CD4-positive, alpha-beta T cell treated with Interleukin-15 for 4 hours (primary cell): ENCODE results near the gene RAB6B.

Source experiments
- DNase-seq: peaks from one replicate; pipeline ENCODE4 v3.0.0-alpha.2; 2020; ENCODE audit warnings: low spot score

Gene RAB6B

GRCh38 chr3:133930341-133930933 is 34.8 kb upstream of the RAB6B start:
- DNase-seq, result no peak

GRCh38 chr3:133928903-133929607 is 33.4 kb upstream of the RAB6B start:
- no peak for DNase-seq

DNA sequence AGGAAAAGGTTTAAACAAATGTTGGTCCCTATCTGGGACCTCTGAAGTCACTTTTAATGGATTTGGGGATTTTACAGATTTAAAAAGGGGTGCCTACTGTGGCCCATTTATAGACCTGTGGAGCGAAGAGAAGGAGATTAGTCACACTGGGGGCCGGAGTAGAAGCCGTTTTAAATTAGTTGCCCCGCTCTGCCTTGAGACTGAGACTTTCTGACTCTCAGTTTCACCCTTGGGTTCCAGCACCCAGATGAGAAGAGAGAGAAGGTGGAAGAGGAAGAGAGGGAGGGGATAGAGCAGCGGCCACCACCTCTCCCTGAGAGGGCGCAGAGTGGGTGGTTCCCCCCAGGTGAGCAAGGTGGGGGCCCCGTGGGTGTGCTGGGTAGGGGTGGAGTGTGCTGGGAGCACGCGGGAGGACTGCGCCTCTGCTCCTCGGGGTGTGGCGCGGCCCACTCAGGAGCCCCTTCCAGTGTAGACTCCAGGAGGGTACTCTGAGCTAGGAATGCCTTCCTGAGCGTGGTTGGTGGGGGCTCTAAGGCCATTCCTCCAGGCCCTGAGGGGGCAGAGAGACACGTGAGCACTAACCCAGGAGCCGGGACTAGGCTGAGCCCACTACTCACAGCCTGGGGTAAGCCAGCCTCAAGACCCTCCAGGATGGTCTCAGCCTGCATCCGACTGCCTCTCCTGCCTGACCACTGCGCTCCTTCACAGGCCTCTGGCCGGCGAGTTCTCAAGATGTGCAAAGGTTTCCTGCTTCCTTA is 32.6 kb upstream of the RAB6B start:
- no peak for DNase-seq

DNA sequence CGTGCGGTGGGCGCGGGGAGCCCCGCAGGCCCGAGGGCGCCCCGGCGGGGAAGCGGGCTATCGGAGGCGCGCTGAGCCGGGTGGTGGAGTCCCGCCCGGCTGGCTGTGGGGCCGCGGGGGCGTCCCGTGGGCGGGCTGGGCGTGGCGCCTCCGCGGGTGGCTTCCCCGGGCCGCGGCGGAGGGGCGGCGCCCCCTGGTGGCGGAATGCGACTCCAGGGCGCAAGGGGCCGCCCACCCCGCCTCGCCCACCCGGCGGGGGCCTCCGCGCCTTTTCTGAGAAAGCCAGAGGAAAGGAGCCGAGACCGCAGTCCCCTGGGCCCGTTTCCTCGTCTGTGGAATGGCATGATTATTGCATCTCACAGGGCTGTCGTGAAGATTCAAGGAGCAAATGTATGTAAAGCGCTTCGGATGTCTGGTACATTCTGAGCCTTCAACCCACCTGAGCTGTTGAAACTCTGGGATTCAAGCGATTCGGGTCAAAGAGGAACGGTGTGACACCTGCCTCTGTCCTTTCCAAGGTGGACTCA is 31.9 kb upstream of the RAB6B start:
- peak; percentile 65 for DNase-seq

DNA sequence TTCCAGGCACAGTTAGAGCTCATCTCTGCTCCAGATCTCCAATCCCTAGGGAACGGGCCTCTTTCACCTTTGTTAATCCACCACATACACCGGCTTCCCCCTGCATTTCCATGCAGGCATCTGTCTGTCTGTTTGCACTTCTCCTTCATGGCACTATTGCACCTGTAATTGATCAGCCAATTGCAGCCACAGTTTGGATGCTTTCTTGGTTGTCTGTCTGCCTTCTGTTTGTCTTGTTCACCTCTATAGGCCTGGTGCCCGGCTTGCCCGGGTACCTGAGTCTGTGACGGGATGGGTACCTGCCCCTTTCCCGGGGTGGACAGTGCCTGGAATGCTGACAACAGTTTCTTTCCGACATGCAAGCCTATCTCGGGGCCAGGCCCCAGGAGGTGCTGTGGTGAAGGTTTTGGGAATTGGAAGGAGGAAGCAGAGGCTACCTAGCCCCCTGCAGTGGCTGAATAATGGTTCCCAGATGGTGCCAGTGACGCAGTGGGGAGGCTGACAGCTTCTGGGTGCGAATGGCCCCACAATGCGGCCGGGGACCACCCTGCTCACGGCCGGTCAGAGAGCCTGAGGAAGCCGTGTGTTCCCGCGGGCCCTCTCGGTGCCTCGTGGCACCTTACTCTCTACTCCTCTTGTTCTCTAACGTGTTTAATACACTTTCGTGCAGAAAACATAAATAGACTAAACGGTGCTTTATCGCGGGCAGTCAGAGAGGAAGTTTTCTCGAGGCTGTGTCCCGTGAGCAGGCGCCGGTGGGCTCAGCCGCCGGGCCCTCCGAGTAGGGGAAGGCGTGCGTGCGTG is 31.3 kb upstream of the RAB6B start:
- DNase-seq, result no peak

DNA sequence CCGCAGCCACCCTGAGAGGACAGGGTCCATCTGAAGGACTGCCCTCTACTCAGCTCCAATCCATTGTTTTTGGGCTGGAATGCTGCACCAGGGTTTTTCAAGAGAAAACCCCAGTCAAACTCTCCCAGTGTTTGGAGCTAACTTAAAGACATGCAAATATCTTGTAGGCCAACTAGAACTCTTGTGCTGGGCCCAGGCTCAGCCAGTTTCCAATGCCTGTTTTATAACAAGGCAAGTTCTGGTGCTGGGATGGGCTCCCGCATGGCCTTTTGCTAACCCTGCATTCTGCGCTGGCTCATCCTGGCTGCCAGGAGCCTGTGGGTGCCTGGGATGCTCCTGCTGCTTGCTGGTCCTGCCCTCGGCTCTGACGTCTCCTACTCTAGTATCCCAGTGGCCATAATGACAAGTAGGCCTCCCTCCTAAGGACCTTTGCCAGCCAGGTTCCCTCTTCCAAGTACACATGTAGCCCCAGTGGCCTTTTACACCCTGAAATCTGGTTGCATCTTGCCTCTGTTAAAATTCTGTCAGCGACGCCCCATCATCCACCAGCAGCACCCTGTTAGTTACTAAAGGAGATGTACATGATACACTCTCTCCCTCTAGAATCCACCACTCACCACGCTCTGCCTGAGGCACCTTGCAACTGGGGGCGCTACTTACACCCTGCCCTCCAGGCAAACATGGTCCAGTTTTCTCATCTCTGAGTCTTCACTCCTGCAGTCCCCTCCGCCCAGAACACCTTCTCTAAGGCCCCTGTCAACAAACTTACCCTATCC is 30.5 kb upstream of the RAB6B start:
- DNase-seq, result no peak

DNA sequence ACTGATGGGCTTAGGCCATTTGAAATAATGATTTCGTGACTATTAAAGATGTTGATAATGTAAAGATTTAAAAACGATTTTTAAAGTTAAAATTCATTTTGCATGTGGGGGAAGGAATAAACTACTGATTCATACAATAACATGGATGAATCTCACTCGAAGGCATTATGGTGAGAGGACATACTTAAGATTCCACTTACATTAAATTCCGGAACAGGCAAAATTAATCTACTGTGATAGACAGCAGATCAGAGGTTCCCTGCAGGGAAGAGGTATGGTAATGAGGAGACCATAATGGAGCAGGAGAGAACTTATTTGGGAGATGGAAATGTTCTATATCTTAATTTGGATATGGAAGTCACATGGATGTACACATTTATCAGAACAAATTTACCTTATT is 28.4 kb upstream of the RAB6B start:
- DNase-seq, result no peak

GRCh38 chr3:133921592-133921991 is 25.9 kb upstream of the RAB6B start:
- DNase-seq, result no peak

DNA sequence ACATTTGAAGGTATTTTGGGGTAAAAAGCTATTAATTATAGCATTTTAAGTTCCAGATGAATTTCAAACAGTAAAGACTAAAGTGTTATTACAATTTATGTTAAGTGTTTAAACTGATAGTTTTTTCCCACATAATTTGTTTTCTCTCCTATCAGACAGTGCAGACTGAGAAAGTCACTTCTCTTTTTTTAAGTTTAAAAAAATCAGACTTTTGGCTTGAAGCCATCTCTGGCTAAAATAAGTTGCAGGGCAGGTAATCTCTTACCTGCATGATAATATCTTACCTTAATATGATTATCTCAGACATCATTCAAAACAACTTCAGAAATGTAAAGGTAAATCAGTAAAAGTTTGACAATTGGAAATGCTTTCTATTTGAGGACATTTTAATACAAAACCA is 21.5 kb upstream of the RAB6B start:
- DNase-seq, result no peak

DNA sequence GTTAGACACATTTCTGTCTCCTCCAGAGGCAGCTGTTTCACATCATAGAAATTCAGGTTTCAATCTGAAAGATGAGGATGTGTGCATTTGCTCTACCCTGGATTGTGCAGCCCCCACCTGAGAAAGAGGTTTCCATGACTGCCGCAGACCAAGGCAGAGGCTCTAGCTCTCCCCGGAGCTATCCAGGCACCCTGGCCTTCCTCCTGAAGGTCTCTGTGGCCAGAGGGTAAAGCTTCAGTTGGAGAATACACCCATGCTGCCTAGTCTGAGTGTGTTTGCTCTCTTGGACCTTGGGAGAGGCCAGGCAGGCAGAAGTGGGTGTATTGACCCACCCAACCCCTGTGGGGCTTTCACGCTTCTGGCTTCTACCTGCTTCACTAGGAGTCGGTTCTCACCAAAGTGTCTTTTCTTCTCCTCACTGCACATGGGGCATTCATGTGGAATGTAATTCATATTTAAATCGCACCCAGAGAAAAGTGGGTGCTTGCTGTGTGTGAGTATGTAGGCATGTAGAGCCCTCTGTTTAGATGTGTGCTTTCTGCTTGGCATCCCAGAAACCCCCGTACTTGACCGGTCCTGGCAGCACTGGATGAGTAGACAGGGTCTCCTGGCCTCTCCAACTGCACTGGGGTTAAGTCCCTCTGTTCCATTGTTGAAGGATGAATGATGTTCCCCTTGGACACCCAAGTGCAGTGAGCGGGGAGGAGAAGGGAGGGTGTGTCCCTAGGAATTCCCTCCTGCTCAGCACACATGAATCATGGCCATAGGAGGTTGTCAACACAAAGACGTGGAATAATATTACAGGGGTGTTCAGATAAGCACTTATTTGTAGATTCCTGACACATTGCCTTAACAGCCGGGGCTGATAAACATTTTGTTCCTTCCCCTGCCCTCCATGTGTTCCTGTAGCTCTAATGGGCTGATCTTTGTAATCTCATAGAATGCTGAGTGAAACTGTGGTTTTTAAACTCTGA is 20.3 kb upstream of the RAB6B start:
- no peak for DNase-seq

DNA sequence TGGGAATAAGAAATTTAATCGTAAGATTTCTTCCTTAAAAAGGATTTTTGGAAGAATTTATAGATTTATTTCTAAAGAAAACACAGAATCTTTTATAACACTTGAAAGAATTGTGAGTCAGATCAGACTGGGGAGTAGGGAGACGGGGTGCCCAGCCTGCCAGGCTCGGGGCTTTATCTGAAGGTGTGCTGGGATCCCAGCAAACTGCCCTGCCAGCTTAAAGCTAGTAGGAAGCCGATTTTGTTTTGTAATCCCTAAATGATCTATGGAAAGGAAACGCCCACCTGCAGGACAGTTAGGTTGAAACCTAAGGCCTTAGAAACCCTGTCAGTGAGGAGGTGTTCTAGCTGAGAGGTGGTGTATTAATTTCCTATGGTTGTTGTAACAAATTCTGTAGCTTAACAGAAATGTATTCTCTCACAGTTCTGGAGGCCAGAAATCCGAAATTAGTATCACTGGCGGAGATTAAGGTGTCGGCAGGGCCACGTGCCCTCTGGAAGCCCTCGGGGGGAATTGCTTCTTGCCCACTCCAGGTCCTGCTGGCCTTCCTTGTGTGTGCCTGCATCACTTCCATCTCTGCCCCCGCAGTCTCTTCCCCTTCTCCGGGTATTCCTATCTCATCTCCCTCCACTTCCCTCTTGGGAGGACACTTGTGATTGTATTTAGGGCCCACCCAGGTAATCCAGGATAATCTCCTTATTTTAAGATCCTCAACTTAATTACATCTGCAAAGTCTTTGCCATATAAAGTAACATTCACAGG is 19.3 kb upstream of the RAB6B start:
- no peak for DNase-seq

GRCh38 chr3:133910422-133910821 is 14.7 kb upstream of the RAB6B start:
- no peak for DNase-seq

GRCh38 chr3:133905376-133905775 is 9.7 kb upstream of the RAB6B start:
- no peak for DNase-seq

DNA sequence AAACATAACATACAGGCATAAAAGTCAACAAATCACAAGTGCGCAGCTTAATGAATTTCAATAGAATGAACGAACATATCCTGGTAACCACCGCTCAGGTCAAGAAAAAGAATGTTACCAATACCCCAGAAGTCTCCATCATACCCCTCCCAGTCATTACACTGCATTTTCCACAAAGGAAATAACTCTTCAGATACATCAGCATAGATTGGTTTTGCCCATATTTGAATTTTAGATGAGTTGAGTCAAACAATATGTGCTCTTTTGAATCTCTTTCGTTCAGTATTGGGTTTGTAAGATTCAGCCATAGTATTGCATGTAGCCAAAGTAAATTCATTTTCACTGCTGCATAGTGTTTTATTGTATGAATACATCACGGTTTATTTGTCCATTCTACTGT is 6.2 kb upstream of the RAB6B start:
- no peak for DNase-seq

GRCh38 chr3:133901083-133901482 is 5.4 kb upstream of the RAB6B start:
- no peak for DNase-seq

- DNase-seq, result no peak
Observed at GRCh38 chr3:133899311-133899710, 3.6 kb upstream of the RAB6B start.

- no peak for DNase-seq
Observed at GRCh38 chr3:133897547-133897946, 1.9 kb upstream of the RAB6B start.

DNA sequence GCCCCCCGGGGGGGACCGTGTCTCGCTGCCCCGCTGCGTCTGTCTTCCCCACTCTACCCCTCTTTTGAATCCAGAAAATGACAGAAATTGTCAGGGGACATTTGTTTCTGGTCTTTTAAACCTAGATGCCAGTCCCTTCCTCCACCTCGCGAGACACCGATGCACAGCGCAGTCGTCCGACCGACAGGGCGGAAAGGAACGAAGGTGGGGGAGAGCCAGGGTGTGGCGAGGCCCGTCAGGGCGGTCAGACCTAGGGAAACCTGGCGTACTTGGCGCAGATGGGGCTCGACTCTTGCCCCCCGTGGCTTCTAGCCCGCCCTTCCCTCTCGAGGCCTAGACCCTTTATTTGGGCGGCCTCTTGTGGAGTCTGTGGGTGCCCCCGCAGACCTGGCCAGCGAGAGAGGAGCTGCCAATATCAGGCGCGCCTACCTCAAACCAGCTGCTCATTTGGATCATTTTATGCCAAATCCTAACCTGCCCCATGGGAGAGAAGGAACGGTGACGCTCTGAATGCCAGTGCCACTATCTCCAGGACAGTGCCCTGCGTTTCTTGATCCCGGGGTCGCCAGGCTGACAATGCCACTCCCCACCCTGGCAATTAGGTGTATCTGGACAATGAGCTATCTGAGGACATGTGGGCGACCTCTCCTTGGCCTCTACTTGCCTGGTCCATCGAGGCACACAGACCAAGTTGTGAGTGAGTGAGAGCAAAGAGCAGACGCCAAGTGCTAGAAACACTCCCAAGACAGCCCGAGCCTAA is 500 bp upstream of the RAB6B start:
- DNase-seq, result no peak
